GM12874 (cell line): Measurements from ENCODE around the gene MCAM.

Experiments
- TF ChIP-seq, protein P1 (sequence below): IDR thresholded peaks from 2 replicates; pipeline ENCODE4 v1.5.1; 2011; ENCODE audit warnings: low read depth, mild to moderate bottlenecking, control low read depth, low read length, moderate library complexity; ENCODE audit not compliant: insufficient read depth

The MCAM gene

GRCh38 chr11:119338965-119339588, 22.1 kb upstream of the MCAM start:
- TF ChIP-seq, protein P1, sequence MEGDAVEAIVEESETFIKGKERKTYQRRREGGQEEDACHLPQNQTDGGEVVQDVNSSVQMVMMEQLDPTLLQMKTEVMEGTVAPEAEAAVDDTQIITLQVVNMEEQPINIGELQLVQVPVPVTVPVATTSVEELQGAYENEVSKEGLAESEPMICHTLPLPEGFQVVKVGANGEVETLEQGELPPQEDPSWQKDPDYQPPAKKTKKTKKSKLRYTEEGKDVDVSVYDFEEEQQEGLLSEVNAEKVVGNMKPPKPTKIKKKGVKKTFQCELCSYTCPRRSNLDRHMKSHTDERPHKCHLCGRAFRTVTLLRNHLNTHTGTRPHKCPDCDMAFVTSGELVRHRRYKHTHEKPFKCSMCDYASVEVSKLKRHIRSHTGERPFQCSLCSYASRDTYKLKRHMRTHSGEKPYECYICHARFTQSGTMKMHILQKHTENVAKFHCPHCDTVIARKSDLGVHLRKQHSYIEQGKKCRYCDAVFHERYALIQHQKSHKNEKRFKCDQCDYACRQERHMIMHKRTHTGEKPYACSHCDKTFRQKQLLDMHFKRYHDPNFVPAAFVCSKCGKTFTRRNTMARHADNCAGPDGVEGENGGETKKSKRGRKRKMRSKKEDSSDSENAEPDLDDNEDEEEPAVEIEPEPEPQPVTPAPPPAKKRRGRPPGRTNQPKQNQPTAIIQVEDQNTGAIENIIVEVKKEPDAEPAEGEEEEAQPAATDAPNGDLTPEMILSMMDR = no peak

- TF ChIP-seq, protein P1 = peak; percentile 81
Observed at GRCh38 chr11:119338318-119338890, 21.5 kb upstream of the MCAM start.

GRCh38 chr11:119337581-119338317, 20.8 kb upstream of the MCAM start:
- TF ChIP-seq, protein P1 = no peak

GRCh38 chr11:119336744-119337469, 20.0 kb upstream of the MCAM start:
- TF ChIP-seq, protein P1 = no peak

DNA sequence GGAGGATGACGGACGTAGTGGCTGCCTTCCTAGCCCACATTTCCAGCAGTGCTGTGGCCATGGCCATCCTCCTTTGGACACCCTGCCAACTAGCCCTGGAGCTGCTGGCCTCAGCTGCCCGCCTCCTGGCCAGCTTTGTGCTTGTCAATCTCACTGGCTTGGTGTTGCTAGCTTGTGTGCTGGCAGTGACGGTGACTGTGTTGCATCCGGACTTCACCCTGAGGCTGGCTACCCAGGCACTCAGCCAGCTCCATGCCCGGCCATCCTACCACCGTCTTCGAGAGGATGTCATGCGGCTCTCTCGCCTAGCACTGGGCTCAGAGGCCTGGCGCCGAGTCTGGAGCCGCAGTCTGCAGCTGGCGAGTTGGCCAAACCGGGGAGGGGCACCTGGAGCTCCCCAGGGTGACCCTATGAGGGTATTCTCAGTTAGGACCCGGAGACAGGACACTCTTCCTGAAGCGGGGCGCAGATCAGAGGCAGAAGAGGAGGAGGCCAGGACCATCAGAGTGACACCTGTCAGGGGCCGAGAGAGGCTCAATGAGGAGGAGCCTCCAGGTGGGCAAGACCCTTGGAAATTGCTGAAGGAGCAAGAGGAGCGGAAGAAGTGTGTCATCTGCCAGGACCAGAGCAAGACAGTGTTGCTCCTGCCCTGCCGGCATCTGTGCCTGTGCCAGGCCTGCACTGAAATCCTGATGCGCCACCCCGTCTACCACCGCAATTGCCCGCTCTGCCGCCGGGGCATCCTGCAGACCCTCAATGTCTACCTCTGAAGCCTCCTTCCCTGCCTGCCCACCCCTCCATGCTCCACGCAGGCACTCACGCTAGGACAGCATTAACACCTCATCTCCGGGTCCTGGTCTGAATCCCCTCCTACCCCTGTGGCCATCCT, 19.0 kb upstream of the MCAM start:
- TF ChIP-seq, protein P1 = no peak

GRCh38 chr11:119335091-119335654, 18.2 kb upstream of the MCAM start:
- TF ChIP-seq, protein P1 = no peak
